Measurements from ENCODE around the gene SIAH1.
"Not testable (repeated sequence)": the region's sequence is repeated elsewhere in the genome, so short reads cannot be mapped to it uniquely, and the experiment has no call there.

The SIAH1 gene

DNA sequence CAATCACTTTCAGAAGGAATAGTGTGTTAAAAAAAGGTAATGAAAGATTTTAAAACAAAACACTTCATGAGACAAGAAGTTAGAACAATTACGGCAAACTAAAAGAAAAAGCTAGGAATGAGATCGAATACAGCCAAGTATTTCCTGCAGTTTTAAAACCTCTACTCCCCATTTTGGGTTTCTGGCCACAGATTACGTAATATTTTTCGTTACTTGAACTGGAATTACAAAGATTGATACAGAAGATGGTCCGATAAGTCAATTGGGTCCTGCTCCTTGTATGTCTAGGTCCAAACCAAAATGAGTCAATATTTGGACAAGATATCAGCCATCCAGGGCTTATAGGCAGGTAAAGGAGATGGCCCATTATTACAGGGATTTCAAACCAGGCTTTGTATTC is 52.2 kb downstream of the SIAH1 start:
- no peak for DNase-seq (ENCODE audit: low read depth)

DNA sequence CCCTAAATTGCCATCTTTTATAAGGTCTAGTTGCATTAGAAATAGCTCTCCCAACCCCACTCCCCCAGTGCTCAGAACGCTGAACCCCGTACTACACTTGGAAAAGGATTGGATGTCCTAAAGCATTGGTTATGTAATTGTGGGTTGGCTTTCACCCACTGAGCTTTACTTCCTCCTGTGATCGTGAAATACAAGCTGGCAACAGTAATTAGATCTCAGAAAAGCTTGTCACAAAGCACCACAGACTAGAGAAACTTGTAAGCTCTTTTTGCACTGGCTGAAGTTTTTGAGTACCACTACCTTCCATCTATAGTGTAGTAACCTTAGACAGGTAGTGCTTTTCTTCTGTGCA is 54.4 kb downstream of the SIAH1 start:
- DNase-seq (ENCODE audit: low read depth): no peak

DNA sequence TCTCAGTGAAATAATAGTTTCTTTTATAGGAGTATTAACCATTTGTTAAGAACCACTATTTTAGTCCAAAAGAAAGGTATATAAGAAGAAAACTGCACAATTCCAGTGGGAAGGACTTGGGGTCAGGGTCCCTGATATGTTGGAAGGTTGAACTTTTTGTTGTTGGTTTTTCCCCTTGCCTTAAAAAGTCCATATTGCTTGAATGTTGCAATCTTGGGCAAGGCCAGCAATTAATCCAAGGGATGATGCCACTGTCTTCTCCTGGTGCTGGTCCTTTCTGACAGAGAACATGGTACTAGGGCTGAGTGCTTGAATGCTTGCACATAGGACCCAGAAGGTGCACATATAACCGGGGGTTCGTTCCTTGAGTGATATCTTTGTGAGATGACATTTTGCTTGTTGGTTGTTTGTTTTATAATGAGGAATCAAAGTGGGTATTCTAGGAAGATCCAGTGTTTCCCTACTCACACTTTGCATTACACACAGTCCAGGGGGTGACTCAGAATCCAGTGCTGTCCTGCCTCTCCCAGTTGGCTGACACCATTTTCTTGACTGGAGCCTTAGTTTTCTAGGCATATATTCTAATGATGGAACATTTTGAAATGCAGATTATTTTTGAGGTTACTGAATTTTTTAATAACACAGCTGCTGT is 54.9 kb downstream of the SIAH1 start:
- DNase-seq (ENCODE audit: low read depth): no peak

- no peak for DNase-seq (ENCODE audit: low read depth)
Measured at GRCh38 chr16:48329138-48329537, 56.1 kb downstream of the SIAH1 start.

GRCh38 chr16:48326915-48327314 is 58.3 kb downstream of the SIAH1 start:
- no peak for DNase-seq (ENCODE audit: low read depth)

DNA sequence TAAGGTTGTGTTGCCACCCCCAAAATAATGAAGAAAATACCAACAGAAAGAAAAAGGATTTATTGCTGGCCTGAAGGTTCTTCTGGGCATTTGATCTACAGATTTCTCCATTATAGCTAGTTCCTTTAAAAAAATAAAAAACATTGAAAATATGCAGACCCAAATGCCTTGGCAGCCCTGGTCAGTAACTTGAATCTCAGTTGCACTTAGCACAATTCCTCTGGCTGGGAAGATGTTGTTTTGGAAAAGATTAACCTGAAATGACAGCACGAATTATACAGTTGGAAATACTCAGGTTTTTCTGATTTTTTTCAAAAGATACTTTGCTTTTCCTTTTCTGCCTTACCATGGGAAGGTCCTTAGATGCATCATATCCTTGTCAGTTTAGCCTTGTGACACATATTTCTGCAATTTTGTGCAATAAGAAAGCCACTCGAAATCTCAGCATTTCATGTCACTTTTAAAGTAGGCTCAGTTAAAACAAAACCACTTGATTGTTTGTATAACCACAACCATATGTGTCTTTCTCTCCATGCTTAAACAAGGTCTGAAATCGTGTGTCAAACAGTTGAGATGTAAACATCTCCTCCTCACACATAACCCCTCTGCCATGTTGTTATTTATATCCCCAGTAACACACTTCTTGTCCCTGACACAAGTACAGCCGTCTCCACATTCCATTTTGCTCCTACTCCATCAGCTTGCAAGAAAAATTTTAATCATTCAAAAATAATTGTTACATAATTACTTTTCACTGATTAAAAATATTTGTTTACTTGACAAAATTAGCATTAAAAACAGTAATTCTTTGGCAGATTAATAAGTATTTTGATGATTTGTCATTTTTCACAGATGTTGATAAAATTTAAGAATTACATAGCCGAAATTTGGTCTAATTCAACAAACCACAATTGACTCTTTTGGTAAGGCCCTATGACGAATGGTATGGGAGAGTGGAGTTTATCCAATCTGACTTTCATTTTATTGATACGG is 61.1 kb downstream of the SIAH1 start:
- DNase-seq (ENCODE audit: low read depth): no peak

- no peak for DNase-seq (ENCODE audit: low read depth)
Measured at GRCh38 chr16:48321317-48322036, 63.7 kb downstream of the SIAH1 start.

DNA sequence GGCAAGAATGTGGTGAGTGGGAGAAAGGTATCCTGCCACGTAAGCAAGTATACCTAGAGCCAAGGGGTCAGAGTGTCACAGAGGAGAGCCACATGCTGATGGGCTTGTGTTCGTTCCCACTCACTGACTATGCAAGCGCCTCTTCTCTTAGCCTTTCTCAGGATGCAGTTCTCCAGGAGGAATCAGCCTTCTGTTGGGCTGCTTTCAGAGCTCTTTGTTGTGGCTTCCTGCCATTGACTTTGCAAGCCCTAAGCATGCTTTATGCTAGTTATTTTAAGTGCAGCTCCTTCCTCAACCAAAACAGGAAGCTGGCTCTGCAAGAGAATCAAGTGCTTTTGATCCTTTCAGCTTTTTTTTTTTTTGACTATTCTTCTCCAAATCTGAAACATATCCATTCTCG is 66.6 kb downstream of the SIAH1 start:
- no peak for DNase-seq (ENCODE audit: low read depth)

DNA sequence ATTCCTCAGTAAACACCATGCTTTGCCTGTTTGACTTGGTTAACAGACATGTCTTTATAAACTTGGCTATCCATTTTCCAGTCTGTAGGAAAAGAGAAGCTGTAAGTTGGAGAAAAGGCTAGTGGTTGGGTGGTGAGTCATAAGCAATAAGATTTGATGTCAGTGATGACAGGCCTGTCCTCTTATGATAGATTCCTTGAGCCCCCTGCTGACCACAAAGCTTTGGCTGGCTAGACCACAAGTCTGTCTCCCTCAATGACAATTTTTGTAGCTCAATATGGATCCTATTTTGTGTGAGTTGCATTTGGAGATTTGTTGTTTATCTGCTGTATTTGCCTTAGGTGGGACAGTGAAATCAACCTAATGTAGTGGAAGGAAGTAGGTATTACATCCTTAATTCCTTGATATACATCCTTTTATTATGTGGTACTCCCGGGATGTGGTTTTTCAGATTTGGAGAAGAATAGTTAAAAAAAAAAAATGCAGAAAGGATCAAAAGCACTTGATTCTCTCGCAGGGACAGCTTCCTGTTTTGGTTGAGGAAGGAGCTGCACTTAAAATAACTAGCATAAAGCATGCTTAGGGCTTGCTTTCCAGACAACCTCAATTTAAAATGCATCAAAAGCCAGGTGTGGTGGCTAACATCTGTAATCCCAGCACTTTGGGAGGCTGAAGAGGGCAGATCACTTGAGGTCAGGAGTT is 67.4 kb downstream of the SIAH1 start:
- DNase-seq (ENCODE audit: low read depth): no peak

DNA sequence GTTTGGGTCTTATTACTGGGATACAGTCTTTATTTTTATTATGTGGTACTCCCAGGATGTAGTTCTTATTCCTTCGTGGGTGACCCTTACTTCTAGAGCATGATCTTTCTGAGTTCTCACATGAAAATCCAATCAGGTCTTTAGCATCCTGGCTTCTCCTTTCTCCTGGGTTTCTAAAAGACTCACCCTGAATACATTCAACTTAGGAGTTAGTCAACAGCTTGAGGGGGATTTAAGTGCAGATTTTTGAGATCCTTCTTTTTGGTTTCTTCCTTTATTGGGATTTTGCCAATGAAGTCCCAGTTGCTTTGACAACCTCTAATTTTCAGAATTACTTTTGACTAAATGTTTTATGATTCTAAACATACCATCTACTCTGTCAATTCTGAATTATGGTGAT is 68.2 kb downstream of the SIAH1 start:
- no peak for DNase-seq (ENCODE audit: low read depth)

DNA sequence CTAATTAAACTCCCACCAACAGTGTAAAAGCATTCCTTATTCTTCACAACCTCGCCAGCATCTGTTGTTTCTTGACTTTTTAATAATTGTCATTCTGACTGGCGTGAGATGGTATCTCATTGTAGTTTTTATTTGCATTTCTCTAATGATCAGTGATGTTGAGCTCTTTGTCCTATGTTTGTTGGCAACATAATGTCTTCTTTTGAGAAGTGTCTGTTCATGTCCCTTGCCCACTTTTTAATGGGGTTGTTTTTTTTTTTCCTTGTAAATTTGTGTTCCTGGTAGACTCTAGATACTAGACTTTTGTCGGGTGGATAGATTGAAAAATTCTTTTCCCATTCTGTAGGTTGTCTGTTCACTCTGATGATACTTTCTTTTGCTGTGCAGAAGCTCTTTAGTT is 71.3 kb downstream of the SIAH1 start:
- DNase-seq (ENCODE audit: low read depth): not testable (repeated sequence)

DNA sequence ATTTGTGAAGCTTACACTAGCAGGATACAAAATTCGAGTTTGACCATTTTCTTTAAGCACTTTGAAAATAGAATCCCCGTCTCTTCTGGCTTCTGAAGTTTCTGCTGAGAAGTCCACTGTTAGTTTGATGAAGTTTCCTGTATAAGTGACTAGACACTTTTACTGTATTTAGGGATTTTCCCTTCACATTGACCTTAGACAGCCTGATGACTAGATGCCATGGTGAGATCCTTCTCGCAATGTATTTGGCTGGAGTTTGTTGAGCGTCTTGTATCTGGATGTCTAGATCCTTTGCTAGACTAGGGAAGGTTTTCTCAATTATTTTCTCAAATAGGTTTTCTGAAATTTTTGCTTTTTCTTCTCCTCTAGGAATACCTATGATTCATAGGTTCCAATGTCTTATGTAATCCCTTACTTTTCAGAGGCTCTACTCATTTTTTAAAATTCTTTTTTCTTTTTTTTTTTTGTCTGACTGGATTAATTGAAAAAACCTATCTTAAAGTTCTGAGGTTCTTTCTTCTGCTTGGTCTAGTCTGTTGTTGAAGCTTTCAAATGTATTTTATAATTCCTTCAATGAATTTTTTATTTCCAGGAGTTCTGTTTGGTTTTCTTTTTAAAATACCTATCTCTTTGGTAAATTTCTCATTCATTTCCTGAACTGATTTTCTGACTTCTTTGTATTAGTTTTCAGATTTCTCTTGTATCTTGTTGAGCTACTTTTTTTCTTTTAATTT is 74.1 kb downstream of the SIAH1 start:
- no peak for DNase-seq (ENCODE audit: low read depth)
